Activated T-cell treated with anti-CD3 and anti-CD28 coated beads for 1 hour (primary cell): Measurements from ENCODE around the gene ABHD4.
A peak's percentile ranks its signal among the peaks of the same experiment; 100 is the strongest.
"Not testable (repeated sequence)": the region's sequence is repeated elsewhere in the genome, so short reads cannot be mapped to it uniquely, and the experiment has no call there.

Source experiments
- DNase-seq: peaks from one replicate; pipeline ENCODE4 v3.0.0-alpha.2; 2020; ENCODE audit warnings: low read depth

Gene ABHD4

DNA sequence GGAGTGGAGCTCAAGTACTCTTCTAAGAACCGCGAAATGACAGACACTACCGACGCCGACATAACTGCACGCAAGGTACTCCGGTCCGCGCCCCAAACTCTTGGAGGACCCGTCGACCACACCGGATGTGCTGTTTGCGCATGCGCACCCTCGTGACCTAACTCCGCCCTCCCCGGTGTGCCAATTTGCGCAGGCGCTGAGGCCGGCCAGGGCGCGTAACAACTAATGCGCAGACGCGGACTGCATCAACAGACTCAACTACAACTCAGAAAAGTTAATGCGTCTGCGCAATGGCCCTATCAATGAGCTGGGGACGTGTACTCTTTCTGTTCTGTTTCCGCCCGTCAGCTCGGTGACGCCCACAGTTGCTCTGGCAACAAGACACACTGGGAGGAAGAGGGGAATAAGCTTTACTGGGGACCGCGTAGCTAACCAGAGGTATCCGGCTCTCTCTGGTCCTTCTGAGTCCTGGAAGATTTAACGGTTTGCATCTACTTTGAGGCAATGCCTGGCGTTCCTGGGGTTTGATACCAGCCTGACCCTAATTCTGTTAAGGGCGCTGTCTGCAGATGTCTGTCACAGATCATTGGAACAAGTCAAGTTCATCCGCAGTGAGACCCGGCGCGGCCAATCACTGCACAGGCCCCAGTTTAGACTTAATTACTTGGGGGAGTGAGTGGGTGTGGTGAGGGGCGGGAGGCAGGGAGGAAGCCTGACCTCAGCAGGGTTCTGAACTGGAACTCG is 8.8 kb upstream of the ABHD4 start, which contains the start of gene DAD1:
Gene DAD1, minus strand, starts transcription at position 129 of the 744 bp plus-strand sequence. Its CDS starts 67 bp downstream, at position 62.
- peak; percentile 100 for DNase-seq

DNA sequence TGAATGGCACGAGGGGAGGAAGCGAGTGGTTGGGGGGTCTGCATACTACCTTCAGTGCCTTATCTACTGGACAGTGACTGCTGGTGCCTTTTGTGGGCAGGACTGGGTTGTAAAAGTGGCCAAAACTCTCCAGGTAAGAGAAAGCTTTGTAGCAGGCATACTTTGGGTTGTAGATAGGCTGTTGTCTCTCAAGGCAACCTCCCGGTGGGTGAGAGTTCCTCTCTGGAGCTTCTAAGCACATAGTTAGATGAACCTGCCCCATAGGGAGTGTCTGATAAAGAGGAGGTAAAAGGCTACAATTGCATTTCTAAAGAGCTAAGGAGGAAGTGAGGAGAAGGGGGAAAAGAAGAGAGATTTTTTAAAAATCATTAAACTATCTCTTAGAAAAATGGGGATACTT is 4.9 kb upstream of the ABHD4 start:
- no peak for DNase-seq

- DNase-seq, result no peak
Observed at GRCh38 chr14:22593601-22594000, 4.5 kb upstream of the ABHD4 start.

DNA sequence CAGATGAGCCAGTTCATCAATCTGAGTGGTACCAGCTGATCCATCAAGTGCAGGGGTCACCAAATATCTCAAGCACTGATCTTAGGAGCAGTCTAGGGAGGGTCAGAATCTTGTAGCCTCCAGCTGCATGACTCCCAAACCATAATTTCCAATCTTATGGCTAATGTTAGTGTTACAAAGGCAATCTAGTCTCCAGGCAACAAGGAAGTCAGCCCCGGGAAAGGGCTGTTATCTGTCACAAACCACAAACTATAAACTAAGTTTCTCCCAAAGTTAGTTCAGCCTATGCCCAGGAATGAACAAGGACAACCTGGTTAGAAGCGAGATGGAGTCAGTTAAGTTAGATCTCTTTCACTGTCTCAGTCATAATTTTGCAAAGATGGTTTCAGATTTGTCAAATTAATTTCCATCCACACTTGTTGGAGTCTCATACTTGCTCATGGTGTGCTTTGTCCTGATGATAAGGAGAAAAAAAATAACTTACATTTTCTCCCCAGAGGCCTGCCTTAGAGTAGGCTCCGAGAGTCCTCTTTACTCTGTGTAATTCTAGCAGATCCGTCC is 3.9 kb upstream of the ABHD4 start:
- no peak for DNase-seq

DNA sequence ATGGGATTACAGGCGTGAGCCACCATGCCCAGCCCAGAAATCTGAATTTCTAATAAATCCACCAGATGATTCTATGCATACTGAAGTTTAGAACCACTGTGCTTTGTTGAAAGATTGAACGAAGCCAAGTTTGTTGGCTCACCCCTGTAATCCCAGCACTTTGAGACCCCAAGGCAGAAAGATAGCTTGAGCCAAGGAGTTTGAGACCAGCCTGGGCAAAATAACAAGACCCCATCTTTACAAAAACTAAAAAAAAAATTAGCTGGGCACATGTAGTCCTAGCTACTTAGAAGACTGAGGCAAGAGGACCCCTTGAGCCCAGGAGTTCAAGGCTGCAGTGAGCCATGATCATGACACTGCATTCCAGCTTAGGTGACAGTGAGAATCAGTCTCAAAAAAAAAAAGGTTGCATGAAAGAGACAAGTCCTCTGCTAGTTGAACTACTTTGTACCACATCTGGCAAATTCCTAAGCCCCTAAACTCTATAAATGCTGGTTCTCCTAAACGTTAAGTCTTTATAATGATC is 1.7 kb upstream of the ABHD4 start:
- DNase-seq, result no peak

DNA sequence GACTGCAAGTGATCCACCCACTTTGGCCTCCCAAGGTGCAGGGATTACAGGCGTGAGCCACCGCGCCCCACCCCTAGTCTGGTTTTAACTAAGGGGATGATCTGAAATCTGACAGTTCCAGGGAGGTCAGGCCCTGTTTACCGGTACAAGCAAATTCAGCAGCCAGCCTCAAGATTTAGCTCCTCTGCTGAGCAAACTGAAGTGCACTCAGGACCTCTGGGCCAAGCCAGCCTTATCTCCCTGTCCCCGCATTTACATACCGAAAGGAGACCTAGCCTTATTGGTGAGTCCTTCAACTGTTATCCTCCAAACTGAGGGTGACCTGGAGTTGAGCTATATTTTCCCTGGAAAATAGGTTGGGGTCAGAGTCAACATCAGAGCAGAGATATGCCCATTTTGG is 835 bp upstream of the ABHD4 start:
- no peak for DNase-seq

DNA sequence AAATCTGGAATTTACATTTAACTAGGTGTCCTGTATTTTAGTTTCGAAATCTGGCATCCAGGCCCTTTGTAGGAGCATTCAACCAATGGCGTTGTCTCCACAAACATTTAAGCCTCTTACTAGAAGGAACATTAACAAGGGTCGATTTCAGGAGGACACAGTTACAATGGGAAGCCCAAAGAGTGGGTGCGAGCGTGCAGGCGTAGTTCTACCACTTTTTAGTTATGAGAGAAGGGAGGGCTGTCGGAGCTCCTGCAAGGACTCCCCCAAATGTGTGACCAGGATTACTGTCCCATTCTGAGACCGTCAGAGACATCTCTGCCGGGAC is 365 bp upstream of the ABHD4 start:
- DNase-seq, result no peak

- no peak for DNase-seq
Observed at GRCh38 chr14:22598896-22599244, 770 bp downstream of the ABHD4 start.

DNA sequence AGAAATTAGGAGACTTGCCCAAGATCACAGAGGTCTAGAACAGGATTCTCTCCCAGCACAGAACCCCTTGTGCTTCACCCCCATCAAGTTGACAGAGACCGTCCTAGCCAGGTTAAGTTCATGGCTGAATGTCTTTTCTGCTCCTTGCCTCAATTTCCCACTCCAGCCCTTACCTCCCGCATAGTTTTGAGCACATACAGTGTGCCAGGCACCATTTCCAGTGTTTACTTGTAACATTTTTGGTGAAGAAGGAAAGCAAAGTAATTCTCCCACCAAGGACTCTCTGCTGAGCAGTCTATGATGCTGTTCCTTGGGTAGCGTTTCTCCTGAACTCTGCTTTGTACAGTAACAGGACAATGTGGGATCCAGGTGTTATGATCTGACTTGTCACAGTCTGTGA is 1.2 kb downstream of the ABHD4 start:
- no peak for DNase-seq

- no peak for DNase-seq
Observed at GRCh38 chr14:22600027-22600426, 1.9 kb downstream of the ABHD4 start.

GRCh38 chr14:22601456-22601855 is 3.4 kb downstream of the ABHD4 start:
- no peak for DNase-seq

DNA sequence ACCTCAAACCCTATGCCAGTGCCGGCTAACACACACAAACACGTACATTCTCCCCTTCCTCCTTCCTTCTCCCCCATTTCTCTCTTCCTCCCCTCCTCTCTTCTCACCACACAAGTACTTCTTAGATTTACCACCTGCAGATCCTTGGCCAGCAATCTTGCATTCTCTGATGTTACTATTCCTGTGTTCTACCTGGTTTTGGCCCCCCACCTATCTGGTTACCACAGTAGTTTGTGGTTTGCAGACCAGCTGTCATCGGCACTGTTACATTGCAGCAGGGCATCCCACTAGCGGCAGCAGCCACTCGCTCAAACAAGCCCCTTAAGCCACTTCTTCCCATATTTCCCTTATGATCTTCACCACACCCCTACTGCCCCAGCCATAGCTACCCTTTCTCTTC is 3.9 kb downstream of the ABHD4 start:
- no peak for DNase-seq

DNA sequence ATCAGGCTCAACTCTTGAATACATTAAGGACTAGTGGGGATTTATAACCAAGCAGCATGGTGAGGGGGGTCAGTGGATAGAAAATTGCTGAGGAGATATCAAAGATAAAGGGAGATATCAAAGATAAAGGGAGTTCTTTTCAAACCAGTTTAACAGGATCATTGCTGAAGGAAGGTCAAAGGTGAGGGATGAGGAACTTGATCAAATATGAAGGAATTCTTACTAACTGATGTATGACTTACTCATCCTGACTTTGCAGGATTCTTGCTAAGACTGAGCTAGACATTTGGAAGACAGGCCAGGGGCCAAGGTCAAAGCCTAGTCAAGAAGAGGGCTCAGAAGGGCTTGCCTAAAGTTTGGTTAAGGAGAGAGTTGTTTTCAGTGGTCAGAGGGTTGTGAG is 4.8 kb downstream of the ABHD4 start:
- DNase-seq, result no peak

DNA sequence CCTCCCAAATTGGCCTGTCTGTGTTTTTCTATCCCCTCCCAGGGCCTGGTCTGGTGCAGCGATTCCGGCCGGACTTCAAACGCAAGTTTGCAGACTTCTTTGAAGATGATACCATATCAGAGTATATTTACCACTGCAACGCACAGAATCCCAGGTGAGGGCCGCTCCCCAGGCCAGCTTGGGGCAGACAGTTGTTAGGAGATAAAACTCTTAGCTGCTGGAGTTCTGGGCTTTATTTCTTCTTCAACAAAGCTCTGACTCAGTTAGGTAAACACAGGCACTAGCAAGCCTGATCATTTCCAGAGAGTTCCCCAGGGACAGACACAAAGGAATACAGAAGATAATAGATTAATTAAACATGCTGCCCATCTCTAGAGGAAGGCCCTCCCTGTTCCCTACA is 8.3 kb downstream of the ABHD4 start:
- DNase-seq, result no peak

GRCh38 chr14:22607291-22607690 is 9.2 kb downstream of the ABHD4 start:
- DNase-seq, result no peak

DNA sequence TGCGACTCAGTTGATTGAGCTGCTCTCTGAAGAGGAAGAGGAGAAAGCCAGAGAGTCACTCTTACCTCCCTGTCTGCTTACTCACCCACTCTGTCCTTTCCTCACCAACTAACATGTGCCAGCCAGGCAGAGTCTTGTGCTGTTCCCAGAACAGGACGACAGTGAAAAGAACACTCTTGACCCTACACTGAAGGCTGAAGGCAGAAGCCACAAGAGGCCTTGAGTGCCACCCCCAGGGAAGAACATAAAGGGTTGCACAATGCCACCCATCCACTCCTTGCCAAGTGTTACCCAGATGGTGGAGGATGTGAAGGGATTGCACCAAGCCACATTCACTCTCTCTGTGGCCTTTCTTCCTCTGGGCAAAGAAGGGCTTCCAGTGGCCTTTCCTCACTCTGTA is 12.8 kb downstream of the ABHD4 start:
- no peak for DNase-seq

- DNase-seq, result no peak
Observed at GRCh38 chr14:22613106-22613695, 15.1 kb downstream of the ABHD4 start.

- no peak for DNase-seq
Observed at GRCh38 chr14:22613736-22614239, 15.7 kb downstream of the ABHD4 start.

GRCh38 chr14:22614240-22614799 is 16.2 kb downstream of the ABHD4 start:
- no peak for DNase-seq

DNA sequence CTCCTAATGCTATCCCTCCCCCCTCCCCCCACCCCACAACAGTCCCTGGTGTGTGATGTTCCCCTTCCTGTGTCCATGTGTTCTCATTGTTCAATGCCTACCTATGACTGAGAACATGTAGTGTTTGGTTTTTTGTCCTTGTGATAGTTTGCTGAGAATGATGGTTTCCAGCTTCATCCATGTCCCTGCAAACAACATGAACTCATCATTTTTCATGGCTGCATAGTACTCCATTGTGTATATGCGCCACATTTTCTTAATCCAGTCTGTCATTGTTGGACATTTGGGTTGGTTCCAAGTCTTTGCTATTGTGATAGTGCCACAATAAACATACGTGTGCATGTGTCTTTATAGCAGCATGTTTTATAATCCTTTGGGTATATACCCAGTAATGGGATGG is 17.7 kb downstream of the ABHD4 start:
- not testable (repeated sequence) for DNase-seq

DNA sequence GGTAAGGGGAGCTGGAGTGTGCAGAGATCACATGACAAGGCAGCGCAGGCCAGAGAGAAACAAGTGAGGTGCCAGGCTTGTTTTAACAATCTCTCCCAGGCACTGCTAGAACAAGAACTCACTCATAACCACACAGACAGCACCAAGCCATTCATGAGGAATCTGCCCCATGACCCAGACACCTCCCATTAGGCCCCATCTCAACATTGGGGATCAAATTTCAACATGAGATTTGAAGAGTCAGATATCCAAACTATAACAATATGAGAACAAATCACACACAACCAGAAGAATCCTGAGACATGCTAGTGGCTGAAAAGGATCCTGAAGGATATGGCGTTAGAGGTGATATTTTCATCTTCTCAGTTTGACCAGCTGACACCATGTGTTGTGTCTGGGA is 24.2 kb downstream of the ABHD4 start:
- DNase-seq, result no peak

DNA sequence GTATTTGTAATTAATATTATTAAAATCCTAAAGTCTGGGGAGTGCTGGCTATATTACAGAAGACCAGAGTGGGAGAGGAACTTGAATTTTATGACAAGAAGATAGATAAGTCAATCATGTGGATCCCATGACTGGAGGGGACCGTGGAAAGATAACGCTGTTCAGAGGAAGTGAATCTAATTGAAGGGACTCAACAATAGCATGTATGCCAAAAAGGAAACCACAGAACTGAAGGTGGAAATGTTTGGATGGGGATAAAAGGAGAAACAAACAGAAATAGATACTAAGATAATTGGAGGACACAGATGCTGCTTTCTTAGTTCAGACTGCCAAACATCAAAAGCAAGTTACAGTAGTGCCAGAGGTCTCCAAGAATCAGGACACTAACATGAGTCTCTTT is 24.9 kb downstream of the ABHD4 start:
- no peak for DNase-seq

- no peak for DNase-seq
Observed at GRCh38 chr14:22626590-22626989, 28.5 kb downstream of the ABHD4 start.
